ENCODE results near the gene PSMD7.

Gene PSMD7

GRCh38 chr16:74305281-74305680 is 8.7 kb downstream of the PSMD7 start:
- TF ChIP-seq SIN3A (IDR thresholded peaks at IDR 0.05; ENCODE audit: borderline replicate concordance, insufficient read depth, low read length) (no peak), TAF1 (IDR thresholded peaks at IDR 0.05; ENCODE audit: borderline replicate concordance, insufficient read depth, low read length) (no peak), FOXP2 (optimal IDR thresholded peaks at IDR 0.05; ENCODE audit: borderline replicate concordance, extremely low read depth, extremely low read length, insufficient read depth) (no peak), REST (IDR thresholded peaks at IDR 0.05; ENCODE audit: insufficient read depth in 1 of 2, low read depth in 2 of 2, low read length in 2 of 2) (no peak), POLR2AphosphoS5 (IDR thresholded peaks at IDR 0.05; ENCODE audit: low read depth, low read length) (no peak)

GRCh38 chr16:74305978-74306784 is 9.6 kb downstream of the PSMD7 start:
- TF ChIP-seq FOXP2 (optimal IDR thresholded peaks at IDR 0.05; ENCODE audit: borderline replicate concordance, extremely low read depth, extremely low read length, insufficient read depth): no peak
- TF ChIP-seq POLR2AphosphoS5 (IDR thresholded peaks at IDR 0.05; ENCODE audit: low read depth, low read length): 0 out of 2 replicates have a peak, but pooled peaks have one; percentile 13

GRCh38 chr16:74307383-74307782 is 10.8 kb downstream of the PSMD7 start:
- TF ChIP-seq POLR2AphosphoS5 (IDR thresholded peaks at IDR 0.05; ENCODE audit: low read depth, low read length): 0 out of 2 replicates have a peak, but pooled peaks have one; percentile 38
- TF ChIP-seq TAF1 (IDR thresholded peaks at IDR 0.05; ENCODE audit: borderline replicate concordance, insufficient read depth, low read length): no peak

- no peak for TF ChIP-seq POLR2AphosphoS5 (IDR thresholded peaks at IDR 0.05; ENCODE audit: low read depth, low read length)
- no peak for TF ChIP-seq TAF1 (IDR thresholded peaks at IDR 0.05; ENCODE audit: borderline replicate concordance, insufficient read depth, low read length)
- peak in 1 of 2 experiments; percentile 61; a peak in 2 of 4 replicates for TF ChIP-seq REST (IDR thresholded peaks at IDR 0.05; ENCODE audit: insufficient read depth in 1 of 2, low read depth in 2 of 2, low read length in 2 of 2)
Observed at GRCh38 chr16:74309789-74310781, 13.5 kb downstream of the PSMD7 start.

- TF ChIP-seq POLR2AphosphoS5 (IDR thresholded peaks at IDR 0.05; ENCODE audit: low read depth, low read length): no peak
- TF ChIP-seq TAF1 (IDR thresholded peaks at IDR 0.05; ENCODE audit: borderline replicate concordance, insufficient read depth, low read length): no peak
- no peak for TF ChIP-seq SIN3A (IDR thresholded peaks at IDR 0.05; ENCODE audit: borderline replicate concordance, insufficient read depth, low read length)
- TF ChIP-seq FOXP2 (optimal IDR thresholded peaks at IDR 0.05; ENCODE audit: borderline replicate concordance, extremely low read depth, extremely low read length, insufficient read depth): no peak
- no peak for TF ChIP-seq REST (IDR thresholded peaks at IDR 0.05; ENCODE audit: insufficient read depth in 1 of 2, low read depth in 2 of 2, low read length in 2 of 2)
Observed at GRCh38 chr16:74315059-74315458, 18.4 kb downstream of the PSMD7 start.
